Transverse colon (tissue), 4 donors: Measurements from ENCODE around the gene EWSR1. TPM values are rescaled to one million over a fixed set of nuclear protein-coding genes. Genes with fewer than 3 reads are reported as not detected.

Source experiments
- DNase-seq: peaks from one replicate; pipeline ENCODE4 v3.0.0-alpha.2; 2019
- H3K27ac ChIP-seq, 4 donors: fragments of 200-600 bp; sonication (generic); 2 replicates each; pipeline ENCODE4 v1.5.1; 2016 to 2018; ENCODE audit warnings: inconsistent platforms in 4 of 4
- H3K27me3 ChIP-seq: fragments of 200-600 bp; sonication (generic); 2 replicates; pipeline ENCODE4 v1.5.1; 2017; ENCODE audit warnings: inconsistent platforms
- H3K36me3 ChIP-seq, 4 donors: fragments of 200-600 bp; sonication (generic); 2 replicates each; pipeline ENCODE4 v1.5.1; 2017 to 2019; ENCODE audit warnings: inconsistent platforms in 4 of 4
- H3K4me1 ChIP-seq, 4 donors: fragments of 200-600 bp; sonication (generic); 2 replicates each; pipeline ENCODE4 v1.5.1; 2017 to 2020; ENCODE audit warnings: inconsistent platforms in 4 of 4
- H3K4me3 ChIP-seq, 4 donors: fragments of 200-600 bp; sonication (generic); 1 replicate in 1 of 4; 2 replicates in 3 of 4; pipeline versions ENCODE4 v1.5.1 to v1.6.1; 2017 to 2019; ENCODE audit warnings: inconsistent platforms in 4 of 4
- H3K9me3 ChIP-seq, 2 donors: fragments of 200-600 bp; sonication (generic); 2 replicates each; pipeline ENCODE4 v1.5.1; 2017 to 2019; ENCODE audit warnings: inconsistent platforms in 2 of 2
- CTCF ChIP-seq, 5 experiments: fragments of 200-600 bp in 3 of 5; fragments of 450-650 bp in 2 of 5; sonication (generic) in 3 of 5; IDR thresholded peaks; 1 replicate in 2 of 5; 2 replicates in 3 of 5; pipeline ENCODE4 v1.5.1; 2016 to 2017; ENCODE audit warnings: antibody characterized with exemption in 5 of 5, inconsistent platforms in 3 of 5, mild to moderate bottlenecking in 2 of 5, moderate library complexity in 1 of 5
- EP300 ChIP-seq: sonication (generic); formaldehyde crosslinking; IDR thresholded peaks from one replicate; pipeline ENCODE4 v1.6.1; 2017; ENCODE audit warnings: antibody characterized with exemption, low read depth
- POLR2A ChIP-seq: fragments of 450-650 bp; IDR thresholded peaks from one replicate; pipeline ENCODE4 v1.6.1; 2016; ENCODE audit warnings: antibody characterized with exemption, mild to moderate bottlenecking, moderate library complexity
- POLR2AphosphoS5 ChIP-seq, 3 donors: sonication (generic); formaldehyde crosslinking; IDR thresholded peaks; one replicate each; pipeline ENCODE4 v1.6.1; 2016; ENCODE audit warnings: antibody characterized with exemption in 3 of 3
- WGBS, 2 donors: methylation state at CpG; one replicate each; pipeline ENCODE4 v1.1.5; 2018; ENCODE audit warnings: low coverage in 1 of 2; 5-methylcytosine and 5-hydroxymethylcytosine counted together
- in situ Hi-C, 4 donors: fragments of 200-750 bp; cut with MboI; loops; one replicate each; pipeline versions ENCODE4 v1.15.0 to v1.15.1; 2017; ENCODE audit warnings: low sequenced_read_pairs in 3 of 4, low pct_ligation_motif_present in 1 of 4, low pct_unique_long_range_greater_than_20kb in 1 of 4
- intact Hi-C: fragments of 100-400 bp; cut with DNase I; formaldehyde crosslinking; loops from one replicate; pipeline ENCODE4 v1.15.1; 2023; ENCODE audit warnings: low total_unique reads
- total RNA-seq, 4 donors: library from RNA; depleted of rRNA; stranded (reverse); fragments of >200 nt; gene quantifications; one replicate each; pipeline ENCODE4 v1.1.0, GENCODE V29; 2016

EWSR1 gene
- total RNA-seq, 4 donors from 2014 or later = 196 to 318 (median 205) TPM

GRCh38 chr22:29341056-29341848, 73.2 kb downstream of the EWSR1 start:
- Histone ChIP-seq H3K4me1 (peaks cover 0 to 5% (median under 1%) of the 10 kb centered on the region in 4 donors), H3K27me3 (no peaks in the 10 kb centered on the region), H3K36me3 (peaks cover 0 to 48% (median 12%) of the 10 kb centered on the region in 4 donors), H3K9me3 (no peaks in the 10 kb centered on the region), H3K27ac (no peak overlapping the region), H3K4me3 (no peak overlapping the region)
- intact Hi-C loops (no loop called here), in situ Hi-C loops (no loop called here)
- TF ChIP-seq POLR2A = no peak
- no peak for TF ChIP-seq EP300
- TF ChIP-seq POLR2AphosphoS5 (IDR thresholded peaks at IDR 0.05) = no peak
- no peak for TF ChIP-seq CTCF (IDR thresholded peaks at IDR 0.05)
- DNase-seq = no peak
- WGBS, 2 donors = 93% methylated on average over 25 of the region's 25 CpGs; no CpG with 5 or more reads in 1 of the 2 donors

GRCh38 chr22:29341849-29342127, 73.7 kb downstream of the EWSR1 start:
- in situ Hi-C loops = no loop called here
- Histone ChIP-seq H3K27ac (no peak overlapping the region), H3K9me3 (no peaks in the 10 kb centered on the region), H3K4me1 (peaks cover 0 to 6% (median 4%) of the 10 kb centered on the region in 4 donors), H3K27me3 (no peaks in the 10 kb centered on the region), H3K36me3 (peaks cover 0 to 47% (median 12%) of the 10 kb centered on the region in 4 donors), H3K4me3 (no peak overlapping the region)
- intact Hi-C loops = no loop called here
- no peak for DNase-seq
- 95 to 100% methylated on average over 2 of the region's 2 CpGs for WGBS, 2 donors
- no peak for TF ChIP-seq EP300
- no peak for TF ChIP-seq POLR2AphosphoS5 (IDR thresholded peaks at IDR 0.05)
- no peak for TF ChIP-seq CTCF (IDR thresholded peaks at IDR 0.05)
- TF ChIP-seq POLR2A = no peak

- Histone ChIP-seq H3K9me3 (no peaks in the 10 kb centered on the region), H3K27ac (no peak overlapping the region), H3K4me1 (peaks cover 0 to 7% (median 4%) of the 10 kb centered on the region in 4 donors), H3K27me3 (no peaks in the 10 kb centered on the region), H3K4me3 (no peak overlapping the region), H3K36me3 (peaks cover 0 to 43% (median 12%) of the 10 kb centered on the region in 4 donors)
- DNase-seq = no peak
- intact Hi-C loops = no loop called here
- TF ChIP-seq CTCF (IDR thresholded peaks at IDR 0.05) (no peak), POLR2A (no peak)
- in situ Hi-C loops = no loop called here
- 96 to 100% methylated on average over 1 to 6 of the region's 6 CpGs for WGBS, 2 donors
These were observed 74.1 kb downstream of the EWSR1 start for GRCh38 chr22:29342177-29342576.

- Histone ChIP-seq H3K4me3 (no peak overlapping the region), H3K9me3 (no peaks in the 10 kb centered on the region), H3K27ac (no peak overlapping the region), H3K36me3 (peaks cover 0 to 48% (median 12%) of the 10 kb centered on the region in 4 donors), H3K4me1 (peaks cover 0 to 7% (median 4%) of the 10 kb centered on the region in 4 donors), H3K27me3 (no peaks in the 10 kb centered on the region)
- TF ChIP-seq POLR2AphosphoS5 (IDR thresholded peaks at IDR 0.05) = no peak
- no peak for TF ChIP-seq POLR2A
- no peak for TF ChIP-seq CTCF (IDR thresholded peaks at IDR 0.05)
- no peak for TF ChIP-seq EP300
- DNase-seq = no peak
- intact Hi-C loops (no loop called here), in situ Hi-C loops (no loop called here)
- WGBS, 2 donors = 90% methylated on average over 10 of the region's 10 CpGs; no CpG with 5 or more reads in 1 of the 2 donors
These were observed 74.7 kb downstream of the EWSR1 start for GRCh38 chr22:29342577-29343312.
